Keratinocyte (primary cell): ENCODE measurements around the gene LIN9. TPM values are rescaled to one million over a fixed set of nuclear protein-coding genes. Genes with fewer than 3 reads are reported as not detected.

Experiments
- DNase-seq: peaks from one replicate; pipeline ENCODE4 v3.0.0-alpha.2; 2011; ENCODE audit warnings: low read depth, missing footprints, low spot score
- FAIRE-seq: peaks from 2 replicates; lab custom pipeline; 2011; peaks lifted over from hg19 to GRCh38; lab: Jason Lieb, UNC
- H2AFZ ChIP-seq: 2 replicates; pipeline ENCODE4 v1.6.0; 2012; ENCODE audit warnings: low read length, control low read depth, inconsistent platforms; ENCODE audit not compliant: control insufficient read depth
- H3K27ac ChIP-seq: 2 replicates; pipeline ENCODE4 v1.5.1; 2011; ENCODE audit warnings: low read length; ENCODE audit not compliant: control insufficient read depth, insufficient read depth
- H3K27me3 ChIP-seq: 3 replicates; pipeline ENCODE4 v1.6.0; 2011; ENCODE audit warnings: low read length; ENCODE audit not compliant: control insufficient read depth, insufficient read depth; ENCODE audit errors: extremely low read depth
- H3K36me3 ChIP-seq, 2 experiments: 2 replicates in 1 of 2; 3 replicates in 1 of 2; pipeline ENCODE4 v1.5.1; 2011; ENCODE audit warnings: low read length in 2 of 2, mild to moderate bottlenecking in 1 of 2; ENCODE audit not compliant: control insufficient read depth in 2 of 2, insufficient read depth in 2 of 2; ENCODE audit errors: extremely low read depth in 1 of 2
- H3K4me1 ChIP-seq: 3 replicates; pipeline ENCODE4 v1.5.1; 2011; ENCODE audit warnings: low read length; ENCODE audit not compliant: control insufficient read depth, insufficient read depth; ENCODE audit errors: extremely low read depth
- H3K4me2 ChIP-seq: 3 replicates; pipeline ENCODE4 v1.6.0; 2011; ENCODE audit warnings: low read depth, low read length; ENCODE audit not compliant: control insufficient read depth, insufficient read depth; ENCODE audit errors: extremely low read depth
- H3K4me3 ChIP-seq, 3 experiments: fragments of 200-600 bp in 1 of 3; sonication (generic) in 1 of 3; 2 replicates in 2 of 3; 3 replicates in 1 of 3; pipeline ENCODE4 v1.5.1; 2011 to 2016; ENCODE audit warnings: low read length in 3 of 3, mild to moderate bottlenecking in 3 of 3, control low read depth in 2 of 3, inconsistent platforms in 1 of 3, low read depth in 1 of 3, mixed read lengths in 1 of 3, mixed run types in 1 of 3, moderate library complexity in 1 of 3; ENCODE audit not compliant: control insufficient read depth in 2 of 3, insufficient read depth in 2 of 3; ENCODE audit errors: extremely low read depth in 1 of 3
- H3K79me2 ChIP-seq: 2 replicates; pipeline ENCODE4 v1.6.0; 2012; ENCODE audit warnings: low read length; ENCODE audit not compliant: control insufficient read depth, insufficient read depth
- H3K9ac ChIP-seq: 3 replicates; pipeline ENCODE4 v1.6.0; 2011; ENCODE audit warnings: low read length; ENCODE audit not compliant: control insufficient read depth, insufficient read depth; ENCODE audit errors: extremely low read depth
- H3K9me1 ChIP-seq: 3 replicates; pipeline ENCODE4 v1.6.0; 2011; ENCODE audit warnings: low read length; ENCODE audit not compliant: control insufficient read depth, insufficient read depth; ENCODE audit errors: extremely low read depth
- H3K9me3 ChIP-seq: 2 replicates; pipeline ENCODE4 v1.5.1; 2012; ENCODE audit warnings: low read depth, low read length; ENCODE audit not compliant: control insufficient read depth
- H4K20me1 ChIP-seq: 3 replicates; pipeline ENCODE4 v1.6.0; 2011; ENCODE audit warnings: low read length; ENCODE audit not compliant: control insufficient read depth, insufficient read depth; ENCODE audit errors: extremely low read depth
- EZH2 ChIP-seq: IDR thresholded peaks from one replicate; pipeline ENCODE4 v1.6.1; 2012; ENCODE audit warnings: inconsistent platforms, mild to moderate bottlenecking, low read length, moderate library complexity
- dilution Hi-C: fragments of 300-500 bp; cut with MboI; formaldehyde crosslinking; loops from one replicate; pipeline ENCODE4 v1.7.0; 2020; ENCODE audit warnings: low sequenced_read_pairs; ENCODE audit not compliant: extremely low pct_ligation_motif_present
- polyA plus RNA-seq, 5 experiments: library from polyadenylated mRNA; depleted of rRNA in 3 of 5; stranded (reverse) in 3 of 5; stranded (forward) in 1 of 5; unstranded in 1 of 5; fragments of >200 nt; gene quantifications; 1 replicate in 1 of 5; 2 replicates in 3 of 5; 3 replicates in 1 of 5; pipeline versions ENCODE4 v1.2.1 to v1.2.3, GENCODE V29; 2011 to 2012; ENCODE audit warnings: missing spikeins in 2 of 5, low read depth in 1 of 5, low replicate concordance in 1 of 5
- TF ChIP-seq, protein P1 (sequence below), 3 experiments: IDR thresholded peaks in 1 of 3; conservative IDR thresholded peaks in 1 of 3; optimal IDR thresholded peaks in 1 of 3; 2 replicates in 2 of 3; 3 replicates in 1 of 3; pipeline versions ENCODE3 to v1.5.1; 2011; ENCODE audit warnings: low read length in 3 of 3, mild to moderate bottlenecking in 3 of 3, moderate library complexity in 2 of 3, control low read depth in 1 of 3, inconsistent platforms in 1 of 3; ENCODE audit not compliant: insufficient read depth in 2 of 3; ENCODE audit errors: extremely low read depth in 1 of 3

LIN9 gene
- polyA plus RNA-seq, 1 donor (not counting 4 experiments of a cell fraction or from before 2014, with no cell fraction given), result 5.6 TPM

DNA sequence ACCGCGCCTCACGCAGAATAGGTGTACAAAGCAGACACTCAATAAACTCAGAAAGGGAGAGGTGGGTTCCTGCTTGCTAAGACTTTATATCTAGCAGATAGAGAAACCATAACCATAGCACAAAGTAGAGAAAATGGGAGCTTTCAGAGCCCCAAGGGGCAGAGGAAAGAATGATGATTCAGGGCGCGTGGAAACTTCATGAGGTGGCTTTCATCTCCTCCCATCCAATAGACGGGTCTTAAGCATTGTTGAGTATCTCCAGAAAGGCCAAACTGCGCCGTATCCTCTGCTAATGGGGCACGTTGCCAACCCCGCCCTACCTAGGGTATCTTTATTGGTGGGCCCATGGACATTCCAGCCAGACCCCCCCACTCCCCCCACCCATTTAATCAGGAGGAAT lies 86.3 kb downstream of the LIN9 start:
- no peak for FAIRE-seq
- Histone ChIP-seq H3K9me1 (no peaks in the 10 kb centered on the region), H2AFZ (no peak overlapping the region), H3K27me3 (peaks cover 16% of the 10 kb centered on the region), H4K20me1 (no peaks in the 10 kb centered on the region), H3K4me2 (no peak overlapping the region), H3K4me3 (no peak overlapping the region), H3K9me3 (no peaks in the 10 kb centered on the region), H3K36me3 (no peaks in the 10 kb centered on the region), H3K79me2 (no peaks in the 10 kb centered on the region), H3K27ac (no peak overlapping the region), H3K9ac (no peak overlapping the region), H3K4me1 (no peaks in the 10 kb centered on the region)
- dilution Hi-C loops, result no loop called here
- TF ChIP-seq, protein P1, sequence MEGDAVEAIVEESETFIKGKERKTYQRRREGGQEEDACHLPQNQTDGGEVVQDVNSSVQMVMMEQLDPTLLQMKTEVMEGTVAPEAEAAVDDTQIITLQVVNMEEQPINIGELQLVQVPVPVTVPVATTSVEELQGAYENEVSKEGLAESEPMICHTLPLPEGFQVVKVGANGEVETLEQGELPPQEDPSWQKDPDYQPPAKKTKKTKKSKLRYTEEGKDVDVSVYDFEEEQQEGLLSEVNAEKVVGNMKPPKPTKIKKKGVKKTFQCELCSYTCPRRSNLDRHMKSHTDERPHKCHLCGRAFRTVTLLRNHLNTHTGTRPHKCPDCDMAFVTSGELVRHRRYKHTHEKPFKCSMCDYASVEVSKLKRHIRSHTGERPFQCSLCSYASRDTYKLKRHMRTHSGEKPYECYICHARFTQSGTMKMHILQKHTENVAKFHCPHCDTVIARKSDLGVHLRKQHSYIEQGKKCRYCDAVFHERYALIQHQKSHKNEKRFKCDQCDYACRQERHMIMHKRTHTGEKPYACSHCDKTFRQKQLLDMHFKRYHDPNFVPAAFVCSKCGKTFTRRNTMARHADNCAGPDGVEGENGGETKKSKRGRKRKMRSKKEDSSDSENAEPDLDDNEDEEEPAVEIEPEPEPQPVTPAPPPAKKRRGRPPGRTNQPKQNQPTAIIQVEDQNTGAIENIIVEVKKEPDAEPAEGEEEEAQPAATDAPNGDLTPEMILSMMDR (optimal IDR thresholded peaks at IDR 0.05 in 1 of 3, IDR thresholded peaks at IDR 0.05 in 1 of 3, conservative IDR thresholded peaks at IDR 0.05 in 1 of 3; ENCODE audit: extremely low read depth in 1 of 3, insufficient read depth in 2 of 3, low read length in 3 of 3), result no peak
- no peak for TF ChIP-seq EZH2
- no peak for DNase-seq

DNA sequence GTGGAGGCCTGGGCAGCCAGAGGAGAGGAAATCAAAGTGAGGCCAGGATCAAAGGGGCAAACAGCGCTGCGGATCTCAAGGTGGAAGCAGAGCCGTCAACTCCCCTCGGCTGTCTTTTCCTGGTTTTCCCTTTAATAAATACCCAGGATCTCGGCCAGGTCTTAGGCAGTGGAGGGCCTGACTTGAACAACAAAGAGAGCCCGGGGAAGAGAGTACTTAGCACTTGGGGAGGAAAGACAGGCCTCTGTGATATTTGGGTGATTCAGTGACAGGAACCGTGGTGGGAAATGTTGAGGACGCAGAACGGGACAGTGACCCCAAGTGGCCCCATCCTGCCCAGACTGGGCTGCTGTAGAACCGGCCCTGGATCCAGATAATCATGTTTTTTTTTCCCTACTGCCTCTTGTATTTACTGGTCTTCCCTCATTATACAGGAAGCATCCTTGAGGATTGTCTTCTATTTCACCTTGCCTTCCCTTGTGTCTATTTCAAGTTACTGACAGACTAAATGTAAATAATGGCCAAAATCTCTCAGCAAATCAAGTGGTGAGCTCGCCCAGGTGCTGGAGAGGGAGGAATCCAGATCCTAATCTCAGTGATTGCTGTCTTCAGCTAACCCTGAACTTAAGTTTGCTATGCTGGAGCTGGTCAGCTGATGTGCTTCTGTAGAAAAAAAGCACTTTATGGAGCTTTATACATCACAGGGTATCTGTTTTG lies 88.3 kb downstream of the LIN9 start:
- Histone ChIP-seq H3K9me1 (no peaks in the 10 kb centered on the region), H2AFZ (no peak overlapping the region), H3K27me3 (peaks cover 16% of the 10 kb centered on the region), H3K79me2 (no peaks in the 10 kb centered on the region), H3K9ac (no peak overlapping the region), H3K4me1 (no peaks in the 10 kb centered on the region), H3K4me2 (no peak overlapping the region), H3K36me3 (no peaks in the 10 kb centered on the region), H3K4me3 (no peak overlapping the region), H4K20me1 (no peaks in the 10 kb centered on the region), H3K9me3 (no peaks in the 10 kb centered on the region), H3K27ac (no peak overlapping the region)
- dilution Hi-C loops, result no loop called here
- no peak for TF ChIP-seq EZH2
- TF ChIP-seq, protein P1 (optimal IDR thresholded peaks at IDR 0.05 in 1 of 3, IDR thresholded peaks at IDR 0.05 in 1 of 3, conservative IDR thresholded peaks at IDR 0.05 in 1 of 3; ENCODE audit: extremely low read depth in 1 of 3, insufficient read depth in 2 of 3, low read length in 3 of 3), result no peak
- DNase-seq, result no peak
- no peak for FAIRE-seq
